CD14-positive monocyte (primary cell): Measurements from ENCODE around the gene AP4E1. TPM values are rescaled to one million over a fixed set of nuclear protein-coding genes. Genes with fewer than 3 reads are reported as not detected.
A peak's percentile ranks its signal among the peaks of the same experiment; 100 is the strongest.

Source experiments
- DNase-seq, 3 donors: peaks; one replicate each; pipeline ENCODE4 v3.0.0-alpha.2; 2011 to 2022
- H2AFZ ChIP-seq: 2 replicates; pipeline ENCODE4 v1.6.0; 2012; ENCODE audit warnings: mild to moderate bottlenecking, low read depth, low read length, inconsistent platforms; ENCODE audit not compliant: insufficient read depth, poor library complexity, severe bottlenecking
- H3K27ac ChIP-seq, 2 donors: 1 replicate in 1 of 2; 2 replicates in 1 of 2; pipeline ENCODE4 v1.5.1; 2012 to 2013; ENCODE audit warnings: low read length in 2 of 2, control low read depth in 1 of 2, inconsistent platforms in 1 of 2, low read depth in 1 of 2, mild to moderate bottlenecking in 1 of 2
- H3K27me3 ChIP-seq, 2 donors: one replicate each; pipeline versions ENCODE4 v1.6.0 to v1.6.1; 2011 to 2013; ENCODE audit warnings: low read length in 2 of 2; ENCODE audit not compliant: control insufficient read depth in 2 of 2, insufficient read depth in 2 of 2
- H3K36me3 ChIP-seq, 2 donors: replicated peaks in 1 of 2; 1 replicate in 1 of 2; 2 replicates in 1 of 2; pipeline versions ENCODE4 v1.5.1 to v1.6.1; 2012 to 2013; ENCODE audit warnings: low read length in 2 of 2, control low read depth in 1 of 2, inconsistent platforms in 1 of 2, mild to moderate bottlenecking in 1 of 2; ENCODE audit not compliant: insufficient read depth in 2 of 2, control insufficient read depth in 1 of 2
- H3K4me1 ChIP-seq, 2 donors: 1 replicate in 1 of 2; 2 replicates in 1 of 2; pipeline versions ENCODE4 v1.5.1 to v1.6.1; 2012 to 2013; ENCODE audit warnings: low read length in 2 of 2, control low read depth in 1 of 2, inconsistent platforms in 1 of 2, mild to moderate bottlenecking in 1 of 2, moderate library complexity in 1 of 2; ENCODE audit not compliant: insufficient read depth in 2 of 2, control insufficient read depth in 1 of 2
- H3K4me2 ChIP-seq: replicated peaks from 2 replicates; pipeline ENCODE3; 2012; ENCODE audit warnings: low read length, moderate library complexity, mild to moderate bottlenecking; ENCODE audit not compliant: poor library complexity, severe bottlenecking; ENCODE audit errors: extremely low read depth
- H3K4me3 ChIP-seq, 3 experiments: fragments of 200-600 bp in 1 of 3; sonication (generic) in 1 of 3; replicated peaks in 1 of 3; 1 replicate in 2 of 3; 2 replicates in 1 of 3; pipeline ENCODE4 v1.5.1; 2011 to 2013; ENCODE audit warnings: low read length in 3 of 3, mild to moderate bottlenecking in 3 of 3, control low read depth in 2 of 3, low read depth in 2 of 3, inconsistent platforms in 1 of 3, moderate library complexity in 1 of 3
- H3K79me2 ChIP-seq: 2 replicates; pipeline ENCODE4 v1.6.0; 2012; ENCODE audit warnings: mild to moderate bottlenecking, control low read depth, inconsistent platforms, low read length, moderate library complexity; ENCODE audit not compliant: insufficient read depth
- H3K9ac ChIP-seq: 2 replicates; pipeline ENCODE4 v1.6.0; 2017; ENCODE audit warnings: low read length, mild to moderate bottlenecking; ENCODE audit not compliant: insufficient read depth, poor library complexity, severe bottlenecking
- H3K9me3 ChIP-seq, 2 donors: replicated peaks in 1 of 2; 1 replicate in 1 of 2; 2 replicates in 1 of 2; pipeline versions ENCODE4 v1.5.1 to v1.6.1; 2012 to 2013; ENCODE audit warnings: low read length in 2 of 2, control low read depth in 1 of 2; ENCODE audit not compliant: control insufficient read depth in 1 of 2, insufficient read depth in 1 of 2
- H4K20me1 ChIP-seq: 2 replicates; pipeline ENCODE4 v1.6.0; 2012; ENCODE audit warnings: mild to moderate bottlenecking, low read length, control low read depth, moderate library complexity; ENCODE audit not compliant: insufficient read depth
- H3K27ac Mint-ChIP-seq, 7 donors: one replicate each; pipeline ENCODE4 v1.8.0; 2020; ENCODE audit warnings: mild to moderate bottlenecking in 7 of 7, mixed read lengths in 7 of 7, moderate library complexity in 6 of 7, inconsistent platforms in 2 of 7
- H3K27me3 Mint-ChIP-seq, 3 donors: one replicate each; pipeline ENCODE4 v1.8.0; 2021 to 2022; ENCODE audit warnings: low read depth in 3 of 3, mild to moderate bottlenecking in 3 of 3, mixed read lengths in 3 of 3, moderate library complexity in 3 of 3, inconsistent platforms in 1 of 3
- H3K36me3 Mint-ChIP-seq, 2 donors: one replicate each; pipeline ENCODE4 v1.8.0; 2020; ENCODE audit warnings: mixed read lengths in 2 of 2, inconsistent platforms in 1 of 2, mild to moderate bottlenecking in 1 of 2
- H3K4me1 Mint-ChIP-seq: one replicate; pipeline ENCODE4 v1.8.0; 2020; ENCODE audit warnings: mild to moderate bottlenecking, mixed read lengths
- H3K4me3 Mint-ChIP-seq, 2 donors: one replicate each; pipeline ENCODE4 v1.8.0; 2020; ENCODE audit warnings: mild to moderate bottlenecking in 2 of 2, mixed read lengths in 2 of 2, moderate library complexity in 1 of 2
- H3K9me3 Mint-ChIP-seq, 7 donors: one replicate each; pipeline ENCODE4 v1.8.0; 2020 to 2022; ENCODE audit warnings: mixed read lengths in 7 of 7, mild to moderate bottlenecking in 6 of 7, moderate library complexity in 6 of 7, inconsistent platforms in 2 of 7
- WGBS: methylation state at CpG from one replicate; pipeline ENCODE4 v1.1.5; 2013; ENCODE audit warnings: missing lambda C conversion rate; ENCODE audit not compliant: insufficient coverage; 5-methylcytosine and 5-hydroxymethylcytosine counted together
- intact Hi-C, 2 donors: fragments of 100-400 bp; cut with micrococcal nuclease; formaldehyde crosslinking; loops; one replicate each; pipeline versions ENCODE4 v1.15.0 to v1.15.1; 2023
- polyA plus RNA-seq, 3 donors: library from polyadenylated mRNA; depleted of rRNA in 1 of 3; unstranded in 2 of 3; stranded (reverse) in 1 of 3; fragments of 300-500 nt in 2 of 3; fragments of >200 nt in 1 of 3; fragmentation: Illumina TruSeq in 2 of 3; gene quantifications; 1 replicate in 2 of 3; 2 replicates in 1 of 3; pipeline ENCODE4 v1.2.3, GENCODE V29; 2012 to 2021
- TF ChIP-seq, protein P1 (sequence below): fragments of 200-600 bp; IDR thresholded peaks from one replicate; pipeline ENCODE4 v1.8.0; 2022; ENCODE audit warnings: antibody characterized with exemption, mild to moderate bottlenecking

AP4E1 gene
- polyA plus RNA-seq, 3 donors: 4.1 to 7.7 (median 5.3) TPM

DNA sequence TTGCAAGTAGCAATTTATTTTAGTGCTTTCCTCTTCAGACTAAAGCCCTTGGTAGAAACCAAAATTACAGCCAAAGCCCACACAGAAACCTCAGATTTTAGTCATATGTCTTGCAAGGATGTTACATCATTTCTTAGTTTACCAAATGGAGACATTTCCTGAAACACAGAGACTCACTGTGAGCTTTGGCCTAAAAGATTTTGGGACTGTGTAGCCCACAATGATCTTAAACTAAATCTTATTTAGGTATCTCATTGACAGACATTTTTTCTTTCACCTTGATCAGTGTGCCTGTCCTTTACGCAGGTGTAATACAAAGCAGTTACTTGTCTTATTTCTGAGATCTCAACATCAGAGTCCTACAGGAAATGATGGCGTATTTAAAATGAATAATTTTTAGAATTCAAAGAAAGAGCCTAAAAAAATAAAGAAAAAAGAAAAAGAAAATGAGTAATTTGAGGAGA lies 27.8 kb upstream of the AP4E1 start:
- H3K9me3 Mint-ChIP-seq: no peaks in the 10 kb centered on the region
- H3K27me3 Mint-ChIP-seq: no peaks in the 10 kb centered on the region
- Histone ChIP-seq H3K27me3 (no peaks in the 10 kb centered on the region), H3K9ac (no peak overlapping the region), H3K4me2 (peak overlapping the region; percentile 6), H3K79me2 (no peaks in the 10 kb centered on the region), H3K27ac (peak overlapping the region in 1 of 2 donors; percentile 86), H3K9me3 (no peaks in the 10 kb centered on the region), H3K36me3 (no peaks in the 10 kb centered on the region), H3K4me3 (peak overlapping the region in 1 of 3 experiments; percentile 10), H3K4me1 (peaks cover 70 to 82% of the 10 kb centered on the region in 2 donors), H4K20me1 (no peaks in the 10 kb centered on the region), H2AFZ (peak overlapping the region; percentile 59)
- TF ChIP-seq, protein P1, sequence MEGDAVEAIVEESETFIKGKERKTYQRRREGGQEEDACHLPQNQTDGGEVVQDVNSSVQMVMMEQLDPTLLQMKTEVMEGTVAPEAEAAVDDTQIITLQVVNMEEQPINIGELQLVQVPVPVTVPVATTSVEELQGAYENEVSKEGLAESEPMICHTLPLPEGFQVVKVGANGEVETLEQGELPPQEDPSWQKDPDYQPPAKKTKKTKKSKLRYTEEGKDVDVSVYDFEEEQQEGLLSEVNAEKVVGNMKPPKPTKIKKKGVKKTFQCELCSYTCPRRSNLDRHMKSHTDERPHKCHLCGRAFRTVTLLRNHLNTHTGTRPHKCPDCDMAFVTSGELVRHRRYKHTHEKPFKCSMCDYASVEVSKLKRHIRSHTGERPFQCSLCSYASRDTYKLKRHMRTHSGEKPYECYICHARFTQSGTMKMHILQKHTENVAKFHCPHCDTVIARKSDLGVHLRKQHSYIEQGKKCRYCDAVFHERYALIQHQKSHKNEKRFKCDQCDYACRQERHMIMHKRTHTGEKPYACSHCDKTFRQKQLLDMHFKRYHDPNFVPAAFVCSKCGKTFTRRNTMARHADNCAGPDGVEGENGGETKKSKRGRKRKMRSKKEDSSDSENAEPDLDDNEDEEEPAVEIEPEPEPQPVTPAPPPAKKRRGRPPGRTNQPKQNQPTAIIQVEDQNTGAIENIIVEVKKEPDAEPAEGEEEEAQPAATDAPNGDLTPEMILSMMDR: no peak
- H3K36me3 Mint-ChIP-seq: no peaks in the 10 kb centered on the region
- peaks cover 74% of the 10 kb centered on the region for H3K4me1 Mint-ChIP-seq
- DNase-seq: peak; percentile 48 to 86 (median 79)
- peak overlapping the region; percentile 78 to 93 (median 85) for H3K27ac Mint-ChIP-seq
- no CpG with 5 or more reads among the region's 2 CpGs for WGBS
- peak overlapping the region in 1 of 2 donors; percentile 26 for H3K4me3 Mint-ChIP-seq
- intact Hi-C loops: loop anchor here in 1 of 2 donors (10.0 kb wide), 1 partner anchor 526 kb away; the partner anchor contains the start of gene GABPB1

DNA sequence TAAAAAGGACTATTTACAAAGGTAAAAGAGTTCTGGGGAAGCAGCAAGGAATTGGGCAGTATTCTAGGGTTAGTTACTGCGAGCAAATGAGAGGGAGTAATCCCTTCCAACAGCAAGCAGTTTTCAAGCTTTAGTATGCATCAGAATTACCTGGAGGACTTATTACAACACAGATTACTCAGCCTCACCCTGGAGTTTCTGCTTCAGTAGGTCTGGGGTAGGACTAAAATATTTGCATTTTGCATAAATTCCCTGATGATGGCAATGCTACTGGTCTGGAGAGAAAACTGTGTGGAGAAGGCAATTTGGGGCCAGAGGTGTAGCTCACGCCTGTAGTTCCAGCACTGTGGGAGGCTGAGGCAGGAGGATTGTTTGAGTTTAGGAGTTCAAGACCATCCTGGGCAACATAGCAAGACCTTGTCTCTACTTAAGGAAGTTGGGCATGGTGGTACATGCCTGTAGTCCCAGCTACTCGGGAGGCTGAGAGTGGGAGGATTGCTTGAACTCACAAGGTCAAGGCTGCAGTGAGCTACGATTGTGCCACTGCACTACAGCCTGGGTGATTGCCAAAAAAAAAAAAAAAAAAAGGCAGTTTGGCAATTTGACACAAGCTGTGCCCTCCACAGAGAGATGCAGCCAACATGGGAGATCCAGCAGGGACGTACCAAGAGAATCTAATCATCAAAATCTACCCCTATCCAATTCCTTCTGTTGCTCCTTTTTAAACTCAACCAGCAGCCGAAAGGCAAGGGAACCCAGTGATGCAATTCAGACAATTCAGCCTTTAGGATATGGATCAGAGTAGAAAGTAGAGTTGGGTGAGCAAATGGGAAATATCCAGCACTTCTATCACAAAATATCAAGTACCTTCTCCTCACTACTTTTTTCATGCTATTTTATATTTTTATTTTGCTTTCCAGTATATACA lies 27.1 kb upstream of the AP4E1 start:
- no peaks in the 10 kb centered on the region for H3K36me3 Mint-ChIP-seq
- H3K4me1 Mint-ChIP-seq: peaks cover 81% of the 10 kb centered on the region
- no peaks in the 10 kb centered on the region for H3K36me3 ChIP-seq
- WGBS: 0% methylated on average over 2 of the region's 6 CpGs
- no peaks in the 10 kb centered on the region for H4K20me1 ChIP-seq
- peak overlapping the region; percentile 59 for H2AFZ ChIP-seq
- H3K4me2 ChIP-seq: no peak overlapping the region
- H3K79me2 ChIP-seq: no peaks in the 10 kb centered on the region
- H3K4me3 ChIP-seq: no peak overlapping the region
- no peak overlapping the region for H3K4me3 Mint-ChIP-seq
- H3K9ac ChIP-seq: no peak overlapping the region
- peak overlapping the region; percentile 21 to 86 for H3K27ac ChIP-seq
- H3K9me3 Mint-ChIP-seq: no peaks in the 10 kb centered on the region
- H3K9me3 ChIP-seq: no peaks in the 10 kb centered on the region
- TF ChIP-seq, protein P1: no peak
- intact Hi-C loops: loop anchor here in 1 of 2 donors (10.0 kb wide), 1 partner anchor 527 kb away; the partner anchor contains the start of gene GABPB1
- peaks cover 75 to 87% of the 10 kb centered on the region in 2 donors for H3K4me1 ChIP-seq
- DNase-seq: peak in 2 of 3 donors; percentile 45 to 51
- no peaks in the 10 kb centered on the region for H3K27me3 ChIP-seq
- H3K27me3 Mint-ChIP-seq: no peaks in the 10 kb centered on the region
- H3K27ac Mint-ChIP-seq: peak overlapping the region; percentile 78 to 93 (median 85)
